Measurements from ENCODE around the gene TRIM46. TPM values are rescaled to one million over a fixed set of nuclear protein-coding genes. Genes with fewer than 3 reads are reported as not detected.

TRIM46 gene
- total and polyA plus RNA-seq, 10 donors: 0.35 to 3.6 (median 1.2) TPM

DNA sequence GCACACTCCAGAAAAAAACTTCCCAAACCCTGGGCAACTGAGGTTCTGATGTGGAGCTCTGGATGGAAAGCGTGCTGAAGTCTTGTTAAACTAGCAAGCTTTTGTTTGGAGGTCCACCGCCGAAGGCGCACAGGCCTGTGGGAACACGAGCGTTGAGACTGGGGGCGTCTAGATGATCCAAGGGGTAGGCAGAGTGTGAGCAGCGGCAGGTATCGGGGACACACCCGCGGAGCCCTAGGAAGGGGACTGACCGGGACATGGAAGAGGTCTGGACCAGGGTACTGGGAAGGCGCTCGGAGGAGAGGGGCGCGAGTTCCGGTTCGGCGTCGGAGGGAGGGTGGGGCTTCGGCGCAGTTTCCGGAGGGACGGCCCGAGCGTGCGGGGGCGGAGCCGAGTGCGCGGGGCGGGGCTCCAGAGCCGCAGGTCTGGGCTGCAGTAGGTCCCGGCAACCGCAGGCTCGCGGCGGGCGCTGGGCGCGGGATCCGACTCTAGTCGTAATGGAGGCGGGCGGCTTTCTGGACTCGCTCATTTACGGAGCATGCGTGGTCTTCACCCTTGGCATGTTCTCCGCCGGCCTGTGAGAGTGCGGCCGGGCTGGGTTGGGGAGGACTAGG is 38.1 kb upstream of the TRIM46 start, which contains the start of gene SLC50A1:
TSS of gene SLC50A1 (plus strand) at position 438 of the 614 bp plus-strand sequence. CDS start at position 498, 60 bp downstream.
- intact Hi-C loops (cut with DNase I; ENCODE audit: low total_unique reads): no loop called here
- TF ChIP-seq POLR2A (IDR thresholded peaks at IDR 0.05): peak; percentile 62 to 74 (median 68)
- TF ChIP-seq, protein P1, sequence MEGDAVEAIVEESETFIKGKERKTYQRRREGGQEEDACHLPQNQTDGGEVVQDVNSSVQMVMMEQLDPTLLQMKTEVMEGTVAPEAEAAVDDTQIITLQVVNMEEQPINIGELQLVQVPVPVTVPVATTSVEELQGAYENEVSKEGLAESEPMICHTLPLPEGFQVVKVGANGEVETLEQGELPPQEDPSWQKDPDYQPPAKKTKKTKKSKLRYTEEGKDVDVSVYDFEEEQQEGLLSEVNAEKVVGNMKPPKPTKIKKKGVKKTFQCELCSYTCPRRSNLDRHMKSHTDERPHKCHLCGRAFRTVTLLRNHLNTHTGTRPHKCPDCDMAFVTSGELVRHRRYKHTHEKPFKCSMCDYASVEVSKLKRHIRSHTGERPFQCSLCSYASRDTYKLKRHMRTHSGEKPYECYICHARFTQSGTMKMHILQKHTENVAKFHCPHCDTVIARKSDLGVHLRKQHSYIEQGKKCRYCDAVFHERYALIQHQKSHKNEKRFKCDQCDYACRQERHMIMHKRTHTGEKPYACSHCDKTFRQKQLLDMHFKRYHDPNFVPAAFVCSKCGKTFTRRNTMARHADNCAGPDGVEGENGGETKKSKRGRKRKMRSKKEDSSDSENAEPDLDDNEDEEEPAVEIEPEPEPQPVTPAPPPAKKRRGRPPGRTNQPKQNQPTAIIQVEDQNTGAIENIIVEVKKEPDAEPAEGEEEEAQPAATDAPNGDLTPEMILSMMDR (IDR thresholded peaks at IDR 0.05 in 8 of 11, conservative IDR thresholded peaks at IDR 0.05 in 3 of 11): peak; percentile 40 to 83 (median 60)
- peak; percentile 95 to 96 (median 95) for TF ChIP-seq POLR2AphosphoS5 (IDR thresholded peaks at IDR 0.05)
- no peaks in the 10 kb centered on the region for H3K27me3 ChIP-seq (replicated peaks in 1 of 7)
- H3K9me3 ChIP-seq: no peaks in the 10 kb centered on the region
- H3K36me3 ChIP-seq: peaks cover 0 to 33% (median 0%) of the 10 kb centered on the region in 6 donors
- WGBS, 5 donors: 0 to 1% (median 0%) methylated on average over 37 to 52 of the region's 52 CpGs
- peak within 1 kb of the TSS; percentile 94 to 98 (median 96) for H3K27ac ChIP-seq
- peak within 1 kb of the TSS; percentile 55 to 92 (median 70) for H3K4me3 ChIP-seq
- peak; percentile 99 for DNase-seq
- peaks cover 33 to 71% (median 48%) of the 10 kb centered on the region in 6 donors for H3K4me1 ChIP-seq

DNA sequence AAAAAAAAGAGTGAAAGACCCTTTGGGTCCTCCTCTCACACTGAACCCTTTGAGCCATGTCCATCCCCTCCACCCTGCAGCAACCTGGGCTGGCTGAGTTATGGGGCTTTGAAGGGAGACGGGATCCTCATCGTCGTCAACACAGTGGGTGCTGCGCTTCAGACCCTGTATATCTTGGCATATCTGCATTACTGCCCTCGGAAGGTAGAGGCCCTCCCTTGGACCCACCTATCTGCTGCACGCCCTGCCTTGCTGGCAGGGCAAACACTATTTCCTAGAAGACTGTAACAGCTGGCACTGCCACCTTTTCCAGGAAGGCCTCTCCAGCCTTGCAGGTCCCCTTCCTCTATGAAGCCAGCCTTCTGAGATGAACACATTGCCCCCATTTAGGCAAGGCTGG is 36.9 kb upstream of the TRIM46 start:
- Histone ChIP-seq H3K9me3 (no peaks in the 10 kb centered on the region), H3K36me3 (peaks cover 0 to 28% (median 0%) of the 10 kb centered on the region in 6 donors), H3K27ac (peak overlapping the region; percentile 57 to 98 (median 96)), H3K27me3 (replicated peaks in 1 of 7) (no peaks in the 10 kb centered on the region), H3K4me3 (peak overlapping the region; percentile 55 to 92 (median 70)), H3K4me1 (peaks cover 33 to 63% (median 49%) of the 10 kb centered on the region in 6 donors)
- TF ChIP-seq POLR2AphosphoS5 (IDR thresholded peaks at IDR 0.05): no peak
- TF ChIP-seq, protein P1 (IDR thresholded peaks at IDR 0.05 in 8 of 11, conservative IDR thresholded peaks at IDR 0.05 in 3 of 11): no peak
- no peak for TF ChIP-seq POLR2A (IDR thresholded peaks at IDR 0.05)
- DNase-seq: peak; percentile 73
- intact Hi-C loops (cut with DNase I; ENCODE audit: low total_unique reads): no loop called here
- WGBS, 5 donors: 16 to 32% (median 25%) methylated on average over 6 of the region's 6 CpGs

DNA sequence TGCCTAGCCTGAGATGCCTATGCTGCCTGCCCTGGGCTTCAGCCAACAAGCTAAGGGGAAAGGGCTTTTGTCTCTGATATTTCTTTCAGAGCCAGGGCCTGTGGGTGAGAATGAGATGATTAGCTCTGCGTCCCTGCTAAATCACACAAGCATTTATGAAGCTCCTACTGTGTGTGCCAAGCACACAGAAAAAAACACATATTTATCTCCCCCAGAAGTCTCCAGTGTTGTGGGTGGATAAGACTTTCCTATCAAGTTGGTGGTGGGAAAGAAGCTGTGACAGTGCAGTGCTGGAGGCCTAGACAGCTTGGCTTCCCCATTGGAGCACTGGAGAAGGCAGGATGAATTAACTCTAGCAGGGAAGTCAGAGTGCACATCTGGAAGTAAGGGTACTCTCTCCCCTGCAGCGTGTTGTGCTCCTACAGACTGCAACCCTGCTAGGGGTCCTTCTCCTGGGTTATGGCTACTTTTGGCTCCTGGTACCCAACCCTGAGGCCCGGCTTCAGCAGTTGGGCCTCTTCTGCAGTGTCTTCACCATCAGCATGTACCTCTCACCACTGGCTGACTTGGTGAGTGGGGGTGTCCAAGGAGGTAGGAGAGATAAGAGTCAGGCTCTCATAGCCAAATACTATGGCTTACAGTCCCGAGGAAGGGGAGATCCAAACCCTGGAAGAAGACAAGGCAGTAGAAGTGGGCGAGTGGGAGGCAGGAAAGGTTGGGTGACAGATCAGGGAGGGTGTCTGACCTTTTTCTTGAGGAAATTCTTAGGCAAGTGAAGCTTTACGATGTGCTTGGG is 36.3 kb upstream of the TRIM46 start:
- peak overlapping the region; percentile 57 to 98 (median 96) for H3K27ac ChIP-seq
- peak; percentile 47 for DNase-seq

More for the DNA sequence above, 36.3 kb upstream of the TRIM46 start:
- Histone ChIP-seq H3K27me3 (replicated peaks in 1 of 7) (no peaks in the 10 kb centered on the region), H3K4me1 (peaks cover 33 to 59% (median 49%) of the 10 kb centered on the region in 6 donors), H3K4me3 (peak overlapping the region in 6 of 8 donors; percentile 55 to 92 (median 70)), H3K9me3 (no peaks in the 10 kb centered on the region), H3K36me3 (peaks cover 0 to 28% (median 0%) of the 10 kb centered on the region in 6 donors)
- no peak for TF ChIP-seq POLR2AphosphoS5 (IDR thresholded peaks at IDR 0.05)
- no peak for TF ChIP-seq POLR2A (IDR thresholded peaks at IDR 0.05)
- TF ChIP-seq, protein P1 (IDR thresholded peaks at IDR 0.05 in 8 of 11, conservative IDR thresholded peaks at IDR 0.05 in 3 of 11): no peak
- intact Hi-C loops (cut with DNase I; ENCODE audit: low total_unique reads): no loop called here
- WGBS, 5 donors: 81 to 93% (median 85%) methylated on average over 6 of the region's 6 CpGs
